HEK293 (cell line): Measurements from ENCODE around the gene KLHL29.

ENCODE experiments used
- ZEB2 ChIP-seq: fragments of 450-650 bp; formaldehyde crosslinking; IDR thresholded peaks from 2 replicates; pipeline ENCODE4 v1.5.1; 2016; ENCODE audit warnings: missing biosample characterization, missing genetic modification characterization
- ZNF146 ChIP-seq: fragments of 450-650 bp; formaldehyde crosslinking; IDR thresholded peaks from 2 replicates; pipeline ENCODE4 v1.5.1; 2016; ENCODE audit warnings: missing biosample characterization, missing genetic modification characterization
- ZNF501 ChIP-seq: fragments of 450-650 bp; formaldehyde crosslinking; IDR thresholded peaks from 2 replicates; pipeline ENCODE4 v1.5.1; 2016; ENCODE audit warnings: missing biosample characterization, missing genetic modification characterization
- TF ChIP-seq, protein P1 (sequence below): fragments of 450-650 bp; formaldehyde crosslinking; IDR thresholded peaks from 2 replicates; pipeline ENCODE4 v1.5.1; 2016; ENCODE audit warnings: missing biosample characterization, missing genetic modification characterization
- TF ChIP-seq, protein P2 (sequence below): fragments of 450-650 bp; formaldehyde crosslinking; IDR thresholded peaks from 2 replicates; pipeline ENCODE4 v1.5.1; 2016; ENCODE audit warnings: missing biosample characterization, missing genetic modification characterization, borderline replicate concordance
- TF ChIP-seq, protein P3 (sequence below): fragments of 450-650 bp; formaldehyde crosslinking; IDR thresholded peaks from 2 replicates; pipeline ENCODE4 v1.5.1; 2016; ENCODE audit warnings: missing biosample characterization, missing genetic modification characterization

DNA sequence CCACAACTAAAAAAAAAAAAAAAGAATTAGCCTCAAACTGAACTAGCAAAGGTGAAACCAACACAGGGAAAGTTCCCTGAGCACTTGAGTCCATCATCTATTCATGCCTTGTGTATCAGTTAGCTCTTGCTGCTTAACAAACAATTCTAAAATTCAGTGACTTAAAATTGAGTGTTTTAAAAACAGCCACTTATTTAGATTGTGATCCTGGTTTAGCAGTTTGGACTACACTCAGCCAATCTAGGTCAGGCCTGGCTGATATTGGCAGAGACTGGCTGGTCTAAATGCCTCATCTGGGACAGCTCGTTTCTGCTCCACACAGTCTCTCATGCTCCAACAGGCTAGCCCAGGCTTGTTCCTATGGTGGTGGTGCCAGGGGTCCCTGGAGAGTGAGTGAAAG lies 294.1 kb downstream of the KLHL29 start:
- TF ChIP-seq, protein P1, sequence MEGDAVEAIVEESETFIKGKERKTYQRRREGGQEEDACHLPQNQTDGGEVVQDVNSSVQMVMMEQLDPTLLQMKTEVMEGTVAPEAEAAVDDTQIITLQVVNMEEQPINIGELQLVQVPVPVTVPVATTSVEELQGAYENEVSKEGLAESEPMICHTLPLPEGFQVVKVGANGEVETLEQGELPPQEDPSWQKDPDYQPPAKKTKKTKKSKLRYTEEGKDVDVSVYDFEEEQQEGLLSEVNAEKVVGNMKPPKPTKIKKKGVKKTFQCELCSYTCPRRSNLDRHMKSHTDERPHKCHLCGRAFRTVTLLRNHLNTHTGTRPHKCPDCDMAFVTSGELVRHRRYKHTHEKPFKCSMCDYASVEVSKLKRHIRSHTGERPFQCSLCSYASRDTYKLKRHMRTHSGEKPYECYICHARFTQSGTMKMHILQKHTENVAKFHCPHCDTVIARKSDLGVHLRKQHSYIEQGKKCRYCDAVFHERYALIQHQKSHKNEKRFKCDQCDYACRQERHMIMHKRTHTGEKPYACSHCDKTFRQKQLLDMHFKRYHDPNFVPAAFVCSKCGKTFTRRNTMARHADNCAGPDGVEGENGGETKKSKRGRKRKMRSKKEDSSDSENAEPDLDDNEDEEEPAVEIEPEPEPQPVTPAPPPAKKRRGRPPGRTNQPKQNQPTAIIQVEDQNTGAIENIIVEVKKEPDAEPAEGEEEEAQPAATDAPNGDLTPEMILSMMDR (tag by site-specific recombination), result no peak
- TF ChIP-seq ZNF501 (tag by site-specific recombination) (no peak), ZNF146 (tag by site-specific recombination) (no peak), ZEB2 (tag by site-specific recombination) (no peak)
- TF ChIP-seq, protein P2, sequence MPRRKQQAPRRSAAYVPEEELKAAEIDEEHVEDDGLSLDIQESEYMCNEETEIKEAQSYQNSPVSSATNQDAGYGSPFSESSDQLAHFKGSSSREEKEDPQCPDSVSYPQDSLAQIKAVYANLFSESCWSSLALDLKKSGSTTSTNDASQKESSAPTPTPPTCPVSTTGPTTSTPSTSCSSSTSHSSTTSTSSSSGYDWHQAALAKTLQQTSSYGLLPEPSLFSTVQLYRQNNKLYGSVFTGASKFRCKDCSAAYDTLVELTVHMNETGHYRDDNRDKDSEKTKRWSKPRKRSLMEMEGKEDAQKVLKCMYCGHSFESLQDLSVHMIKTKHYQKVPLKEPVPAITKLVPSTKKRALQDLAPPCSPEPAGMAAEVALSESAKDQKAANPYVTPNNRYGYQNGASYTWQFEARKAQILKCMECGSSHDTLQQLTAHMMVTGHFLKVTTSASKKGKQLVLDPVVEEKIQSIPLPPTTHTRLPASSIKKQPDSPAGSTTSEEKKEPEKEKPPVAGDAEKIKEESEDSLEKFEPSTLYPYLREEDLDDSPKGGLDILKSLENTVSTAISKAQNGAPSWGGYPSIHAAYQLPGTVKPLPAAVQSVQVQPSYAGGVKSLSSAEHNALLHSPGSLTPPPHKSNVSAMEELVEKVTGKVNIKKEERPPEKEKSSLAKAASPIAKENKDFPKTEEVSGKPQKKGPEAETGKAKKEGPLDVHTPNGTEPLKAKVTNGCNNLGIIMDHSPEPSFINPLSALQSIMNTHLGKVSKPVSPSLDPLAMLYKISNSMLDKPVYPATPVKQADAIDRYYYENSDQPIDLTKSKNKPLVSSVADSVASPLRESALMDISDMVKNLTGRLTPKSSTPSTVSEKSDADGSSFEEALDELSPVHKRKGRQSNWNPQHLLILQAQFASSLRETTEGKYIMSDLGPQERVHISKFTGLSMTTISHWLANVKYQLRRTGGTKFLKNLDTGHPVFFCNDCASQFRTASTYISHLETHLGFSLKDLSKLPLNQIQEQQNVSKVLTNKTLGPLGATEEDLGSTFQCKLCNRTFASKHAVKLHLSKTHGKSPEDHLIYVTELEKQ (tag by site-specific recombination), result no peak
- TF ChIP-seq, protein P3, sequence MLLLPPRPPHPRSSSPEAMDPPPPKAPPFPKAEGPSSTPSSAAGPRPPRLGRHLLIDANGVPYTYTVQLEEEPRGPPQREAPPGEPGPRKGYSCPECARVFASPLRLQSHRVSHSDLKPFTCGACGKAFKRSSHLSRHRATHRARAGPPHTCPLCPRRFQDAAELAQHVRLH, result no peak
